Colonic mucosa (tissue), 4 donors: Measurements from ENCODE around the gene UNK. TPM values are rescaled to one million over a fixed set of nuclear protein-coding genes. Genes with fewer than 3 reads are reported as not detected.
A peak's percentile ranks its signal among the peaks of the same experiment; 100 is the strongest.

Experiments
- DNase-seq: peaks from one replicate; pipeline ENCODE4 v3.0.0-alpha.2; 2020
- H3K27ac ChIP-seq: fragments of 200-600 bp; one replicate; pipeline ENCODE4 v1.8.0; 2021
- H3K27me3 ChIP-seq: fragments of 200-600 bp; one replicate; pipeline ENCODE4 v1.8.0; 2021
- H3K36me3 ChIP-seq: fragments of 200-600 bp; one replicate; pipeline ENCODE4 v1.8.0; 2021
- H3K4me1 ChIP-seq: fragments of 200-600 bp; one replicate; pipeline ENCODE4 v1.8.0; 2021; ENCODE audit warnings: mild to moderate bottlenecking
- H3K4me3 ChIP-seq: fragments of 200-600 bp; one replicate; pipeline ENCODE4 v1.8.0; 2021
- H3K9ac ChIP-seq, 2 donors: one replicate each; pipeline ENCODE4 v1.7.0; 2013; ENCODE audit warnings: control low read depth in 2 of 2, low read depth in 2 of 2, low read length in 2 of 2
- H3K9me3 ChIP-seq: fragments of 200-600 bp; one replicate; pipeline ENCODE4 v1.8.0; 2021
- intact Hi-C: fragments of 100-400 bp; cut with DNase I; formaldehyde crosslinking; loops from one replicate; pipeline ENCODE4 v1.14.1; 2022
- total RNA-seq, 2 donors: library from RNA; stranded (reverse); fragmentation: NEBNext Ultra II Directional in 1 of 2; extraction: Animal tissue kit (Norgen Biotek cat#: 25700) in 1 of 2; gene quantifications; one replicate each; pipeline ENCODE4 v1.2.1, GENCODE V29; 2021
- TF ChIP-seq, protein P1 (sequence below): fragments of 200-600 bp; IDR thresholded peaks from one replicate; pipeline ENCODE4 v1.8.0; 2022; ENCODE audit warnings: antibody characterized with exemption, mild to moderate bottlenecking
- donor health status: healthy.
- donor health status: DM: no; HTN: no; CAD: no.
- donor health status: DM: no; HTN: no; CAD: no.

UNK gene
- total RNA-seq, 2 donors from 2014 or later: 18.4 to 26.0 TPM

DNA sequence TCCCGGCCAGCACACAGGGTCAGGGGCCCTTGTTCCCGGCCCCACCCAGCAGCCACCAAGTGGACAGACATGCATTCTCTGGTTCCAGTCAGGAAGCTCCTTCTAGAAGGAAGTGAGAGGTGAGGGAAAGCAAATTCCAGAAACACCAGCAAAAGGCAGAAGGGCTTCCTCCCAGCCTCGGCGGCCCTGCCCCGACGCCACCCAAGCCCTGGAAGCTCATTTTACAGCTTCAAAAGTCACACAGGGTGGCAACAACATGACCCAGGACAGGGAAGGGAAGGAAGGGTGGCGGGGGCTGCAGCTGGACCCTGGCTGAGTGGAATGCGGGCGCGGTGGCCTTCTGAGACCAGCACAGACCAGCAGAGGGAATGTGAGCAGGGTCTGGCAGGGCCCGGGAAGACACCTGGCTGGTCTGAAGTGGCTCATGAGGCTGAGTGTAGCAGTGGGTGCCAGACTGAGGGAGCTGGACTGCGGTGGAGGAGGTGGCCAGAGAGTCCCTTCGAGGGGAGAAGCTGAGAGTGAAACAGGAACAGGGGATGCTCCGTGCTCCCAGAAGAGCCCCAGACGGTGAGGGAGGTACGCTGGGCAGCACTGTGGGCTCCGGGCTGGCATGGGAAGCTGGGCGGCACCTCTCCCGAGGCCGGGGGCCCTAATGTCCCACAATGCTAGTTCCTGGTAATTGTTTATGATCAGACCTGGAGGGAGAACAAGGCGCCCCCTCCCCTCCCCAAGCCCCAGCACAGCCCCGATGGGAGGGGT, 61.5 kb downstream of the UNK start:
- Histone ChIP-seq H3K36me3 (peaks cover 28% of the 10 kb centered on the region), H3K9ac (peak overlapping the region; percentile 20 to 67)

DNA sequence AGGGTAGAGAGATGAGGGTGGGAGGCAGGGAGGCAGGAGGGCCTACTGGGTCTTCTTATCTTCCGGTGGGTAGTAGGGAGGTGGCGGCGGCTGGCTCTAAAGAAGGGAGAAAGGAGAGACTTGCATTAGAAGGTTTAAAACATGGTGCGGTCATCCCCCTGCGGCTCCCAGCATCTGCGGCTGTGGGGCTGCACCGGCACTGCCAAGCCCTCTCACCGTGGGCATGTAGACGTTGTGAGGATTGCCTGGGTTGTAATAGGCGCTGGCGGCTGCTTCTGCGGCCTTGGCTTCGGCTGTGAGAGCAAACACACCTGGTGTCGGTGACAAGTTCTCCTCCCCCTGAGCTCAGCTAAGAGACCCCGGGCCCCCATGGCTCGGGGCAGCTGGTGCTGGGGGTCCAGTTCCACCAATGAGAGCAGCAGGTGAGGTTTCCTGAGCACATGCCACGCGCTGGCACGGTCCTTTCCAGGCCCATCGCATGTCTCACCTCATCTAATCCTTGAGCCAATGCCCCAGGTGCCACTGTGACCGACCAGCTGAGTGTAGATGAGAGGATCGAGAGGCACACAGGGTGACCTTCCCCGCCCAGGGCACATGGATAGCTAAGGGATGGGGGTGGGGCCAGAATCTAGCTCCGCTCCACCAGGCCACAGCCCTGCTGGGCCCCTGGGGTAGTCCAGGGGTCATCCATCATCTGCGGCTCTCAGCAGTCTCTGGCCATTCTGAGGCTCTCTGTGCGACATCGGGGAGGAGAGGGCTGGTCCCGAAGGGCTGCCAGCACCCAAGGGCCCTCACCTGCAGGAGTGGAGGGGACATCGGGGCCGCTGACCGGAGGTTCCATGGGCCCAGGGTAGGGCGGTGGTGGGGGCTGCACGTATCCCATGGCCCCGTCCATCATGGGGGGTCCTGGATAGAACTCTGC, 62.3 kb downstream of the UNK start:
- Histone ChIP-seq H3K27me3 (no peaks in the 10 kb centered on the region), H3K27ac (peak overlapping the region; percentile 72), H3K9ac (peak overlapping the region; percentile 50 to 67), H3K9me3 (no peaks in the 10 kb centered on the region), H3K4me3 (peak overlapping the region; percentile 17), H3K36me3 (peaks cover 32% of the 10 kb centered on the region), H3K4me1 (peaks cover 23% of the 10 kb centered on the region)
- TF ChIP-seq, protein P1, sequence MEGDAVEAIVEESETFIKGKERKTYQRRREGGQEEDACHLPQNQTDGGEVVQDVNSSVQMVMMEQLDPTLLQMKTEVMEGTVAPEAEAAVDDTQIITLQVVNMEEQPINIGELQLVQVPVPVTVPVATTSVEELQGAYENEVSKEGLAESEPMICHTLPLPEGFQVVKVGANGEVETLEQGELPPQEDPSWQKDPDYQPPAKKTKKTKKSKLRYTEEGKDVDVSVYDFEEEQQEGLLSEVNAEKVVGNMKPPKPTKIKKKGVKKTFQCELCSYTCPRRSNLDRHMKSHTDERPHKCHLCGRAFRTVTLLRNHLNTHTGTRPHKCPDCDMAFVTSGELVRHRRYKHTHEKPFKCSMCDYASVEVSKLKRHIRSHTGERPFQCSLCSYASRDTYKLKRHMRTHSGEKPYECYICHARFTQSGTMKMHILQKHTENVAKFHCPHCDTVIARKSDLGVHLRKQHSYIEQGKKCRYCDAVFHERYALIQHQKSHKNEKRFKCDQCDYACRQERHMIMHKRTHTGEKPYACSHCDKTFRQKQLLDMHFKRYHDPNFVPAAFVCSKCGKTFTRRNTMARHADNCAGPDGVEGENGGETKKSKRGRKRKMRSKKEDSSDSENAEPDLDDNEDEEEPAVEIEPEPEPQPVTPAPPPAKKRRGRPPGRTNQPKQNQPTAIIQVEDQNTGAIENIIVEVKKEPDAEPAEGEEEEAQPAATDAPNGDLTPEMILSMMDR: no peak
- intact Hi-C loops: no loop called here
- no peak for DNase-seq

More for the DNA sequence above, 61.5 kb downstream of the UNK start:
- Histone ChIP-seq H3K27me3 (no peaks in the 10 kb centered on the region), H3K4me3 (no peak overlapping the region), H3K4me1 (peaks cover 23% of the 10 kb centered on the region), H3K27ac (peak overlapping the region; percentile 72), H3K9me3 (no peaks in the 10 kb centered on the region)
- intact Hi-C loops: no loop called here
- DNase-seq: peak; percentile 71
- TF ChIP-seq, protein P1: no peak

DNA sequence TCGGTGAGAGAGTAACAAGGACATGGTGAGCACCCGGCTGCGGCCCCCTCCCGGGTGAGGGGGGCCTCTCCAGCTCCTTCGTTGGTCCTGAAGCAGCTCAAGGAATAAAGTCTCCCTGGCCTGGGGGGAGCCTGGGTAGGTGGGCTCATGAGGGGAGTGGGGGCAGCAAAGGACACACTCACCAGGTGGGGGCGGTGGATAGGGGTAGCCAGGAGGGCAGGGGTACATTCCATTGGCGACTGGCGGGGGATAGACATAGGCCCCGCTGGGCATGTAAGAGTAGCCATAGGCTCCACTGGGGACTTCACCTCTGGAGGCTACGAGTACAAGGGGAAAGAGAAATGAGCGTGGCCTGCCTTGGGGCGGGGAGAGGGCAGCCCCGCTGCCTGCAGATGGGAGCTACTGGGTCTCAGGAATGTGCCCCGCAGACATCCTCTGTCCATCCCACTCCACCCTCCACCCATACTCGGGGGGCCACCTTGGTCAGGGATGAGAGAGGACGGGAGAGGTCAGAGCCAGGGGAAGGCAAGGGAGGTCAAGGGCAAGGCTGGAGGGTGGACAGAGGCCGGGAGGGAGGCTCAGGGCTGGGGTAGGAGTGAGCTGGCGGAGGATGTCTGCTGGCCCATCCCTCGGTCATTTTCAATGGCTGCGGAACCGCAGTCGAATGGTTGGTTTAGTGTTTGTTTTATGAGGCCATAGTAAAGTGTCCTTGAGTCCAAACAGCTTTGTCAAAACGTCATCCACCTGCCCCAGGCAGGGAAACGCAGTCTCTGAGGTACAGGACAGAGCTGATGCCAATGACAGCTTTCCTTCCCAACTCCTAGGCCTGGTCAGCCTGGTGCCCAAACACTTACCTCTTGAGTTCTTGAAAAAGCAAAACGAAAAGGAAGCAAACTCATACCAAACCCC, 63.3 kb downstream of the UNK start:
- Histone ChIP-seq H3K4me3 (no peak overlapping the region), H3K36me3 (peaks cover 32% of the 10 kb centered on the region), H3K9ac (no peak overlapping the region), H3K9me3 (no peaks in the 10 kb centered on the region), H3K4me1 (peaks cover 23% of the 10 kb centered on the region), H3K27ac (no peak overlapping the region), H3K27me3 (no peaks in the 10 kb centered on the region)
- intact Hi-C loops: no loop called here
- TF ChIP-seq, protein P1: no peak
- DNase-seq: no peak

DNA sequence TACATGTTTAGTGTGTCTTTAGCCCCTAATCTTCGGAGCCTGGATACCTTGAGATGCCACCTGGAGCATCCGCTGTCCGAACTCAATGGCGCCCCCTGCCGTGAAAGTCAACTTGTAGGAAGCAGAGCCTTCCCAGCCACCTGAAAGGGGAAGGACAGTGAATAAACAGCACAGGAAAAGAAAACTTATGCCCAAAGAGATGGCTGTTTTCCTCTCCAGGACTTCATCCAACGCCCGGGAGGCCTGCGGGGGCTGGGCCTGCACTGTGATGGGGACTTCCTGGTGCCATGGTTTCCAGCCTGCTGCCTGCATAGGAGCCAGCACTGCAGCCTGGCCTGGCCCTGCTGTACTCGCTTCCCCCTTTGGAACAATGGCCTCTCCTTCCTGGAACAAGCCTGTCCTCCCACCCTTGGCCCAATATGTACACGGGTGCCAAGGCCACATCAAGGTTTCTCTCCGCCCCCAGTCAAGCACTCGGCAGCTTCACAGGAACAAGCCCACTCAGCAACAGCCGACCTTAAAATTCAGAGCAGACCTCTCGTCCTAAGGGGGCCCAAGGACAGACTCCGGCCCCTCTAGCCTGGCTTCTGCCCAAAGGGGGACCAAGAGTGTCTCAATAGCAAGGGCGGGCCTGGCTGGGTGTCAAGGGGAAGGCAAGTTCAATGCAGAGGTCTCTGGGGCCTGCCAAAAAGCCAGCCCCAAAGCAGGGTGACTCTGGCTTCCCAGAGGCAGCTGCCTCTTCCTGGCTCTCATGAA, 64.1 kb downstream of the UNK start:
- TF ChIP-seq, protein P1: peak; percentile 68
- Histone ChIP-seq H3K36me3 (peaks cover 32% of the 10 kb centered on the region), H3K27me3 (no peaks in the 10 kb centered on the region), H3K4me1 (peaks cover 28% of the 10 kb centered on the region), H3K4me3 (no peak overlapping the region), H3K9me3 (no peaks in the 10 kb centered on the region), H3K9ac (peak overlapping the region in 1 of 2 donors; percentile 1), H3K27ac (no peak overlapping the region)
- intact Hi-C loops: no loop called here
- DNase-seq: peak; percentile 93
